Neural cell (in vitro differentiated cells): ENCODE measurements around the gene FAM25G. TPM values are rescaled to one million over a fixed set of nuclear protein-coding genes. Genes with fewer than 3 reads are reported as not detected.

Experiments
- H2AFZ ChIP-seq: fragments of 200-600, 300-800 bp; sonication (generic), shearing (Covaris generic); 2 replicates; pipeline ENCODE4 v1.6.0; 2014; ENCODE audit warnings: low read depth, mild to moderate bottlenecking, antibody characterized with exemption, low read length, moderate library complexity
- H3F3A ChIP-seq: fragments of 200-600 bp; shearing (Covaris generic); 2 replicates; pipeline ENCODE4 v1.6.1; 2016; ENCODE audit warnings: mild to moderate bottlenecking, moderate library complexity, mixed read lengths, antibody characterized with exemption, low read length; ENCODE audit not compliant: insufficient read depth, poor library complexity, severe bottlenecking
- H3K27ac ChIP-seq: fragments of 200-600, 300-800 bp; sonication (generic), shearing (Covaris generic); 2 replicates; pipeline ENCODE4 v1.5.1; 2014; ENCODE audit warnings: mild to moderate bottlenecking, low read length, moderate library complexity
- H3K27me3 ChIP-seq: fragments of 300-800, 200-600 bp; sonication (generic), shearing (Covaris generic); 2 replicates; pipeline ENCODE4 v1.6.0; 2014; ENCODE audit warnings: mild to moderate bottlenecking, low read depth, low read length, moderate library complexity; ENCODE audit not compliant: insufficient read depth
- H3K36me3 ChIP-seq: fragments of 300-800, 200-600 bp; sonication (generic), shearing (Covaris generic); 2 replicates; pipeline ENCODE4 v1.5.1; 2014; ENCODE audit warnings: mild to moderate bottlenecking, antibody characterized with exemption, low read length, moderate library complexity; ENCODE audit not compliant: insufficient read depth
- H3K4me2 ChIP-seq: fragments of 300-800, 200-600 bp; sonication (generic), shearing (Covaris generic); 2 replicates; pipeline ENCODE4 v1.6.0; 2014; ENCODE audit warnings: mild to moderate bottlenecking, low read length
- H3K4me3 ChIP-seq: fragments of 300-800, 200-600 bp; sonication (generic), shearing (Covaris generic); 2 replicates; pipeline ENCODE4 v1.5.1; 2014; ENCODE audit warnings: mild to moderate bottlenecking, low read length, moderate library complexity
- H3K79me2 ChIP-seq: fragments of 200-600 bp; shearing (Covaris generic); replicated peaks from 2 replicates; pipeline ENCODE4 v1.6.0; 2014; ENCODE audit warnings: mild to moderate bottlenecking, low read length, moderate library complexity; ENCODE audit not compliant: insufficient read depth
- H3K9ac ChIP-seq: fragments of 300-800, 200-600 bp; sonication (generic), shearing (Covaris generic); 2 replicates; pipeline ENCODE4 v1.6.1; 2016; ENCODE audit warnings: mild to moderate bottlenecking, low read length, mixed read lengths
- H3K9me2 ChIP-seq: fragments of 200-600 bp; shearing (Covaris generic); 2 replicates; pipeline ENCODE4 v1.6.1; 2016; ENCODE audit warnings: mild to moderate bottlenecking, low read length, mixed read lengths; ENCODE audit not compliant: insufficient read depth
- H3K9me3 ChIP-seq: fragments of 200-600, 300-800 bp; sonication (generic), shearing (Covaris generic); 2 replicates; pipeline ENCODE4 v1.6.1; 2016; ENCODE audit warnings: mild to moderate bottlenecking, mixed run types, low read length, moderate library complexity, mixed read lengths
- H4K20me1 ChIP-seq: fragments of 200-600 bp; shearing (Covaris generic); 2 replicates; pipeline ENCODE4 v1.6.1; 2016; ENCODE audit warnings: mild to moderate bottlenecking, mixed run types; ENCODE audit not compliant: insufficient read depth
- CTCF ChIP-seq: fragments of 450-650 bp; IDR thresholded peaks from 2 replicates; pipeline ENCODE4 v1.5.1; 2014; ENCODE audit warnings: antibody characterized with exemption, mild to moderate bottlenecking, moderate library complexity; ENCODE audit not compliant: poor library complexity, severe bottlenecking
- EP300 ChIP-seq: fragments of 450-650 bp; conservative IDR thresholded peaks from 2 replicates; pipeline ENCODE4 v1.6.1; 2014; ENCODE audit warnings: antibody characterized with exemption, mild to moderate bottlenecking, moderate library complexity; ENCODE audit not compliant: poor library complexity, severe bottlenecking
- EZH2 ChIP-seq: fragments of 200-600, 300-800 bp; shearing (Covaris generic), sonication (generic); IDR thresholded peaks from 2 replicates; pipeline ENCODE4 v1.6.1; 2014; ENCODE audit warnings: antibody characterized with exemption, low read length, borderline replicate concordance, mild to moderate bottlenecking; ENCODE audit not compliant: insufficient read depth, poor library complexity, severe bottlenecking
- MXI1 ChIP-seq: fragments of 450-650 bp; conservative IDR thresholded peaks from 2 replicates; pipeline ENCODE4 v1.6.1; 2014; ENCODE audit warnings: antibody characterized with exemption, mild to moderate bottlenecking; ENCODE audit not compliant: poor library complexity, severe bottlenecking
- POLR2AphosphoS5 ChIP-seq: IDR thresholded peaks from 2 replicates; pipeline ENCODE4 v1.6.1; 2012
- RAD21 ChIP-seq: fragments of 450-650 bp; conservative IDR thresholded peaks from 2 replicates; pipeline ENCODE4 v1.6.1; 2014; ENCODE audit warnings: antibody characterized with exemption, mild to moderate bottlenecking, moderate library complexity
- REST ChIP-seq: IDR thresholded peaks from 2 replicates; pipeline ENCODE4 v1.6.1; 2012; ENCODE audit warnings: borderline replicate concordance
- SMC3 ChIP-seq: fragments of 450-650 bp; conservative IDR thresholded peaks from 2 replicates; pipeline ENCODE4 v1.6.1; 2014; ENCODE audit warnings: antibody characterized with exemption, mild to moderate bottlenecking, moderate library complexity; ENCODE audit not compliant: poor library complexity
- TAF1 ChIP-seq: IDR thresholded peaks from 2 replicates; pipeline ENCODE4 v1.6.1; 2012; ENCODE audit warnings: low read depth
- polyA plus RNA-seq: library from polyadenylated mRNA; depleted of rRNA; stranded (reverse); fragments of >200 nt; gene quantifications from 2 replicates; pipeline ENCODE4 v1.2.3, GENCODE V29; 2014

The FAM25G gene
- polyA plus RNA-seq, 1 donor from 2014 or later, result not detected

GRCh38 chr10:47457826-47458225 is 33.7 kb downstream of the FAM25G start:
- H4K20me1 ChIP-seq, result no peaks in the 10 kb centered on the region
- H3K27me3 ChIP-seq, result no peaks in the 10 kb centered on the region
- H3K9me3 ChIP-seq, result no peaks in the 10 kb centered on the region
- H3K27ac ChIP-seq, result no peak overlapping the region
- no peaks in the 10 kb centered on the region for H3F3A ChIP-seq
- no peaks in the 10 kb centered on the region for H3K36me3 ChIP-seq
- no peak overlapping the region for H3K4me2 ChIP-seq
- TF ChIP-seq EZH2 (no peak), RAD21 (no peak), CTCF (no peak), MXI1 (no peak), SMC3 (no peak), REST (no peak), POLR2AphosphoS5 (no peak), EP300 (no peak), TAF1 (no peak)
- H3K4me3 ChIP-seq, result no peak overlapping the region
- H3K9me2 ChIP-seq, result no peaks in the 10 kb centered on the region
- H3K79me2 ChIP-seq, result no peaks in the 10 kb centered on the region
- H3K9ac ChIP-seq, result no peak overlapping the region
- no peak overlapping the region for H2AFZ ChIP-seq

GRCh38 chr10:47457528-47457820 is 34.0 kb downstream of the FAM25G start:
- Histone ChIP-seq H3F3A (no peaks in the 10 kb centered on the region), H3K9me2 (no peaks in the 10 kb centered on the region), H2AFZ (no peak overlapping the region), H3K27me3 (no peaks in the 10 kb centered on the region), H3K4me3 (no peak overlapping the region), H3K9ac (no peak overlapping the region), H3K4me2 (no peak overlapping the region), H3K9me3 (no peaks in the 10 kb centered on the region), H3K36me3 (no peaks in the 10 kb centered on the region), H3K27ac (no peak overlapping the region), H3K79me2 (no peaks in the 10 kb centered on the region), H4K20me1 (no peaks in the 10 kb centered on the region)
- TF ChIP-seq CTCF, result no peak
- TF ChIP-seq MXI1, result no peak
- TF ChIP-seq EZH2, result no peak
- TF ChIP-seq TAF1, result no peak
- TF ChIP-seq REST, result no peak
- TF ChIP-seq EP300, result no peak
- TF ChIP-seq SMC3, result no peak
- no peak for TF ChIP-seq POLR2AphosphoS5
- no peak for TF ChIP-seq RAD21
